ENCODE data around the gene PLEKHA7.

The PLEKHA7 gene

GRCh38 chr11:16806791-16807190, 207.4 kb downstream of the PLEKHA7 start:
- TF ChIP-seq TAF1 (IDR thresholded peaks at IDR 0.05; ENCODE audit: low read depth, low read length): no peak
- TF ChIP-seq POLR2AphosphoS5 (IDR thresholded peaks at IDR 0.05; ENCODE audit: low read depth, low read length): no peak
- TF ChIP-seq POU2F2 (IDR thresholded peaks at IDR 0.05; ENCODE audit: low read depth, low read length): no peak
- no peak for TF ChIP-seq SPI1 (IDR thresholded peaks at IDR 0.05; ENCODE audit: low read depth, low read length)
- TF ChIP-seq POLR2A (IDR thresholded peaks at IDR 0.05; ENCODE audit: low read depth, low read length): no peak
- DNase-seq (ENCODE audit: insufficient read length, low spot score) (no peak), FAIRE-seq (no peak)

DNA sequence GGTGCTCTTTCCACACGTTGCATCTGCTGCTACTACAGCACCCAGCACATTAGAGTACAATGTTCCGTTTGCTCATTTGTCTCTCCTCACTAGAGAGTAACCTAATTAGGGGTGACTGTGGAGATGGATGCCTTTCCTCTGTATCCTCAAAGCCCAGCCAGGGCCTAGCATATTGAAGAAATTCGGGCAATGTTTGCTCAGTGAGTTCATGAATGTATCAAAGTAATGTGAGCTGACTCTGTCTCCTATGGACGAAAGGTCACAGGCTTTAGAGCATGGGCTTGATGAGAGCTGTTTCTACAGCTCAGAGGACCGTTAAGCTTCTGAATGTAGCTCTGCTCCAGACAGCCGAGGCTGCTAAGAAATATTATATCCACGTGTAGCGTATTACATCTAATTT, 208.3 kb downstream of the PLEKHA7 start:
- no peak for FAIRE-seq
- no peak for TF ChIP-seq TAF1 (IDR thresholded peaks at IDR 0.05; ENCODE audit: low read depth, low read length)
- TF ChIP-seq PAX5 (IDR thresholded peaks at IDR 0.05; ENCODE audit: insufficient read depth, low read length, severe bottlenecking): no peak
- TF ChIP-seq POLR2A (IDR thresholded peaks at IDR 0.05; ENCODE audit: low read depth, low read length): no peak
- no peak for TF ChIP-seq POU2F2 (IDR thresholded peaks at IDR 0.05; ENCODE audit: low read depth, low read length)
- no peak for TF ChIP-seq SPI1 (IDR thresholded peaks at IDR 0.05; ENCODE audit: low read depth, low read length)
- no peak for TF ChIP-seq POLR2AphosphoS5 (IDR thresholded peaks at IDR 0.05; ENCODE audit: low read depth, low read length)
- no peak for DNase-seq (ENCODE audit: insufficient read length, low spot score)

GRCh38 chr11:16804104-16804947, 209.9 kb downstream of the PLEKHA7 start:
- no peak for FAIRE-seq

DNA sequence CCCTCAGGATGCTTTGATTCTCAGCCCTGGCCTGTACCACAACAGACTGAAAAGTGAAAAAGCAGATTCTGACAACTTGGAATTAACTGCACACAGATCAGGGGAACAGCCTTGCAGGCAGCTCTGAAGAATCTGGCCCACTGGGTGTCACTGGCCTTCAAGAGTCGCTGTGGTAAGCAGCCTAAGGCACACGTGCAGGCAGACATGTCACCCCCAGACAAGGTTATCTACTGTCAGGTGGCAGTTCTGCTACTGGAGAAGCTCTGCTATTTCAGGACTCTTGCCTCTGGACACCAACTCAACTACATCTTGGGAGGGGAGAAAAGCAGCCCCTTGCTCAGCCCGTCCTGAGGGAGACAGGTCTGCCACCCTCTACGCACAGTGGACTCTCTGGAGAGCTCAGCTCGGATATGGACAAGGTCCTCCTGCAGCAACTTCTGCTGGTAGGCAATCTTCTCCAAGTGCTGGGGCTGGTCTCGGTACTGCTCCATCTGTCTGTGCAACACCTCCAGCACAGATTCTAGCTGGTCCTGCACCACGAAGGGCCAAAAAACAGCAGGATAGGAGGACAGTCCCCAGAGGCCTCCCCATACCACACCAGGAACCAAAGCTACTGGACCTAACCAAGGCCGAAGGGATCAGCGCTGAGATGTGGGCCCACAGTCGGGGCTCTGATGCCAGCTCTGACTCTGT, 212.8 kb downstream of the PLEKHA7 start:
- TF ChIP-seq POU2F2 (IDR thresholded peaks at IDR 0.05; ENCODE audit: low read depth, low read length) (no peak), POLR2A (IDR thresholded peaks at IDR 0.05; ENCODE audit: low read depth, low read length) (no peak), PAX5 (IDR thresholded peaks at IDR 0.05; ENCODE audit: insufficient read depth, low read length, severe bottlenecking) (no peak), POLR2AphosphoS5 (IDR thresholded peaks at IDR 0.05; ENCODE audit: low read depth, low read length) (no peak), TAF1 (IDR thresholded peaks at IDR 0.05; ENCODE audit: low read depth, low read length) (no peak)
- no peak for FAIRE-seq
- DNase-seq (ENCODE audit: insufficient read length, low spot score): no peak

More at GRCh38 chr11:16804104-16804947, 209.9 kb downstream of the PLEKHA7 start:
- TF ChIP-seq TAF1 (IDR thresholded peaks at IDR 0.05; ENCODE audit: low read depth, low read length) (no peak), POLR2AphosphoS5 (IDR thresholded peaks at IDR 0.05; ENCODE audit: low read depth, low read length) (no peak), SPI1 (IDR thresholded peaks at IDR 0.05; ENCODE audit: low read depth, low read length) (no peak), POU2F2 (IDR thresholded peaks at IDR 0.05; ENCODE audit: low read depth, low read length) (no peak), PAX5 (IDR thresholded peaks at IDR 0.05; ENCODE audit: insufficient read depth, low read length, severe bottlenecking) (no peak), POLR2A (IDR thresholded peaks at IDR 0.05; ENCODE audit: low read depth, low read length) (no peak)
- DNase-seq (ENCODE audit: insufficient read length, low spot score): no peak

- FAIRE-seq (no peak), DNase-seq (ENCODE audit: insufficient read length, low spot score) (no peak)
- no peak for TF ChIP-seq PAX5 (IDR thresholded peaks at IDR 0.05; ENCODE audit: insufficient read depth, low read length, severe bottlenecking)
- no peak for TF ChIP-seq TAF1 (IDR thresholded peaks at IDR 0.05; ENCODE audit: low read depth, low read length)
- no peak for TF ChIP-seq POLR2A (IDR thresholded peaks at IDR 0.05; ENCODE audit: low read depth, low read length)
- TF ChIP-seq POLR2AphosphoS5 (IDR thresholded peaks at IDR 0.05; ENCODE audit: low read depth, low read length): no peak
- no peak for TF ChIP-seq SPI1 (IDR thresholded peaks at IDR 0.05; ENCODE audit: low read depth, low read length)
- no peak for TF ChIP-seq POU2F2 (IDR thresholded peaks at IDR 0.05; ENCODE audit: low read depth, low read length)
Measured at GRCh38 chr11:16800382-16800781, 213.8 kb downstream of the PLEKHA7 start.

DNA sequence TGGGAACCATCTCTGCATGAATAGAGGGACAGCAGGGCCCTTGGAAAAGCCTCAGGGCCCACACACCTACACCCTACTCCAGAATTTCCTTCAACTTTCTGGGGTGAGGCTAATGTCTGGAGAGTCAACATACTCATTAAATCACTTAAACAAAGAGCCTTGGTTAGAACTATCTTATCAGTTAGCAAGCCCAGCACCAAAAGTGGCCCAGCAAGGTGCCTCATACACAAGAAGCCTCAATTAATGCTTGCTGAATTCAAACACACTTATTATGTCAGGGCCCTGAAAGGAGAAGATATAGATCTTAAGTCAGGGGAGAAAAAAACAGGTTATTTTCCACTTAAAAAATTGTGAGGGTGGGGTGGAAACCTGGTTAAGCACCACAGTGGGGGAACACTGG, 214.3 kb downstream of the PLEKHA7 start:
- DNase-seq (ENCODE audit: insufficient read length, low spot score) (no peak), FAIRE-seq (no peak)
- no peak for TF ChIP-seq TAF1 (IDR thresholded peaks at IDR 0.05; ENCODE audit: low read depth, low read length)

- FAIRE-seq (no peak), DNase-seq (ENCODE audit: insufficient read length, low spot score) (no peak)
- no peak for TF ChIP-seq POLR2AphosphoS5 (IDR thresholded peaks at IDR 0.05; ENCODE audit: low read depth, low read length)
- no peak for TF ChIP-seq PAX5 (IDR thresholded peaks at IDR 0.05; ENCODE audit: insufficient read depth, low read length, severe bottlenecking)
- TF ChIP-seq TAF1 (IDR thresholded peaks at IDR 0.05; ENCODE audit: low read depth, low read length): no peak
- no peak for TF ChIP-seq SPI1 (IDR thresholded peaks at IDR 0.05; ENCODE audit: low read depth, low read length)
- no peak for TF ChIP-seq POU2F2 (IDR thresholded peaks at IDR 0.05; ENCODE audit: low read depth, low read length)
- TF ChIP-seq POLR2A (IDR thresholded peaks at IDR 0.05; ENCODE audit: low read depth, low read length): no peak
Measured at GRCh38 chr11:16799221-16799620, 215.0 kb downstream of the PLEKHA7 start.

- DNase-seq (ENCODE audit: insufficient read length, low spot score) (no peak), FAIRE-seq (no peak)
- TF ChIP-seq PAX5 (IDR thresholded peaks at IDR 0.05; ENCODE audit: insufficient read depth, low read length, severe bottlenecking) (no peak), TAF1 (IDR thresholded peaks at IDR 0.05; ENCODE audit: low read depth, low read length) (no peak), SPI1 (IDR thresholded peaks at IDR 0.05; ENCODE audit: low read depth, low read length) (no peak), POU2F2 (IDR thresholded peaks at IDR 0.05; ENCODE audit: low read depth, low read length) (no peak), POLR2AphosphoS5 (IDR thresholded peaks at IDR 0.05; ENCODE audit: low read depth, low read length) (no peak), POLR2A (IDR thresholded peaks at IDR 0.05; ENCODE audit: low read depth, low read length) (no peak)
Measured at GRCh38 chr11:16797776-16798175, 216.4 kb downstream of the PLEKHA7 start.

DNA sequence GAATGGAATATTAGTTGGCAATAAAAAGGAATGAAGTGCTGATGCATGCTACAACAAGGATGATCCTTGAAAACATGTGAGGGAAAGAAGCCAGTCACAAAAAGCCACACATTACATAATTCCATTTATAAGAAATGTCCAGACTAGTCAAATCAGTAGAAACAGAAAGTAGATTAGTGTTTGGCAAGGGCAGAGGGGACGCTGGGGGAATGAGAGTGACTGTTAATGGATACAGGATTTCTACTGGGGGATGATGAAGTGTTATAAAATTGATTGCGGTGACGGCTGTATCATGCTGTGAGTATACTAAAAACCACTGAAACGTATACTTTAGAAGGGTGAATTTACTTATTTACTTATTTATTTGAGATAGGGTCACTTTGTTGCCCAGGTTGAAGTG, 217.9 kb downstream of the PLEKHA7 start:
- FAIRE-seq: no peak
- no peak for TF ChIP-seq TAF1 (IDR thresholded peaks at IDR 0.05; ENCODE audit: low read depth, low read length)
- TF ChIP-seq POU2F2 (IDR thresholded peaks at IDR 0.05; ENCODE audit: low read depth, low read length): no peak
- TF ChIP-seq SPI1 (IDR thresholded peaks at IDR 0.05; ENCODE audit: low read depth, low read length): no peak
- no peak for TF ChIP-seq POLR2A (IDR thresholded peaks at IDR 0.05; ENCODE audit: low read depth, low read length)
- TF ChIP-seq PAX5 (IDR thresholded peaks at IDR 0.05; ENCODE audit: insufficient read depth, low read length, severe bottlenecking): no peak
- TF ChIP-seq POLR2AphosphoS5 (IDR thresholded peaks at IDR 0.05; ENCODE audit: low read depth, low read length): no peak
- no peak for DNase-seq (ENCODE audit: insufficient read length, low spot score)

Measured in GM12891 (cell line).